Measurements from ENCODE around the gene KAT7.

Gene KAT7

GRCh38 chr17:49814781-49815529 is 26.5 kb downstream of the KAT7 start:
- no peak for DNase-seq

DNA sequence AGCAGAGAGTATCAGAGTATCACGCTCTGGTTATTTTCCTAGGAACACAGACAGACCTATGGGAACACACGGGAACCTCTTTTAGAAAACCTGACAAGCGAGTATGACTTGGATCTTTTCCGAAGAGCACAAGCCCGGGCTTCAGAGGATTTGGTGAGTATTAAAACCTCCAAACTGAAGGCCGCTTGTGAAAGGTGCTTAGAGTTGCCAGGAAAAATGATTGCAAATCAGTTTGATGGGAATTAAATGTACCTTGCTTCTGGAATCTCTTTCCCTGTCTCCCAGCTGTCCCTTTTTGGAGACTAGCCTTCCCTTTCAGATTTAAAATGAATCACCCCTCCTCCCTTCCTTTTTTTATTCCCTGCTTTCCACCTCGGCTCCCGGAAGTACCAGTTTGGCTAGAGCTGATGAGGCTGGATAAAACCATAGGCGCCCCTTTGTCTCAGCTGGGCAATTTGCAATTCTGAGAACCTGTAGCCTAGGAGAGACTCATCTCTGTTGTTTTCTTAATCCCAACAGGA is 27.3 kb downstream of the KAT7 start:
- DNase-seq, result no peak

DNA sequence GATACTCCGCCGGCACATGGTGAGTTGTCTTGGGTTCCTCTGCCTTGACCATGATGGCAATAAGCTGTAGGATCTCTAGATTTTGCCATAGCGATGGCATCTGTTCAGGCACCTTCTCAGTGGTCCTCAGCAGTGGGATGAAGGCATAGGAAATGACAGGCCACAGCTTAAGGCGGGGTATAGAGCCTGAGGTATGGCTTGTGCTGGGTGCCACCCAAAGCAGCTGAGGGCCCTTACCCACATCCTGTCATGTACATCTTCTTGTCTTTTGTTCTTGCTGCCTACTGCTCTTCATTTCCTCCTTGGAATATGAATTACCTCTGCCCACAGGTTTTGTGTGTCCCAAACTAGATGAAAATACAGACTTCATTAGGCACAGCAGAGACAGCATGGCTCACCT is 29.5 kb downstream of the KAT7 start:
- DNase-seq, result no peak

DNA sequence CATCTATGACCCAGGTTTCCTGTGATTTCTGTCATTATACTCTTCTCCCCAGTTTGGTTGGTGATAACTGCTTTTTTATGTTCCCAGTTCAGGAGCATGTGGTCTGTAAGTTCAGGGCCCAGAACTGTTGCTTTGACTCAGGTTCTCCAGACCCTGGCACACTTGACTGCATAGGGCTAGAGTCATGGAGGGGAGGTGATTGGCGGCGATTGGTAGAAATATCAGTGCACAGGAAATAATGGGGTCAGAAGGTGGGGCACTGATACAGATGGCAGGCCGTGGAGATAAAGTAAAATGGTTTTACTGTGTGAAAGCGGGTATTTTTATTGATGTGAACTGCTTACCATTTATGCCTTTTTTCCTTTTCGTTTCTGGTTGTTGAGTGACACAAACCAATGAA is 30.7 kb downstream of the KAT7 start:
- no peak for DNase-seq

DNA sequence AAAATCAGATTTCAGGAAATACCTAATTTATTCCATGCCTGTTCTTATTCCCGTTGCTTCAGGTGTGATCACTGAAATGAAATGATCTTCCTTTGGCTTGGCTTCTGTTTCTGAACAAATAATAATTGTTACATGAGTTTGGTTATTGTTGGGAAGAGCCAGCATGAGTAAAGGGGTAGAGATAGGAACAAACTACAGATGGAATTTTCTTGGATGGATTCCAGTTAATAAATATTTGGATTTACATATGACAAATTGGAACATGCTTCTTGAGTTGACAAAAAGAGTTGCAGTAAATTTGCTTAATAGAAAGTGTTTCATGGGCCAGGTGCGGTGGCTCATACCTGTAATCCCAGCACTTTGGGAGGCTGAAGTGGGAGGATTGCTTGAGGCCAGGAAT is 31.2 kb downstream of the KAT7 start:
- no peak for DNase-seq

- no peak for DNase-seq
These were observed 32.3 kb downstream of the KAT7 start for GRCh38 chr17:49820773-49821172.

DNA sequence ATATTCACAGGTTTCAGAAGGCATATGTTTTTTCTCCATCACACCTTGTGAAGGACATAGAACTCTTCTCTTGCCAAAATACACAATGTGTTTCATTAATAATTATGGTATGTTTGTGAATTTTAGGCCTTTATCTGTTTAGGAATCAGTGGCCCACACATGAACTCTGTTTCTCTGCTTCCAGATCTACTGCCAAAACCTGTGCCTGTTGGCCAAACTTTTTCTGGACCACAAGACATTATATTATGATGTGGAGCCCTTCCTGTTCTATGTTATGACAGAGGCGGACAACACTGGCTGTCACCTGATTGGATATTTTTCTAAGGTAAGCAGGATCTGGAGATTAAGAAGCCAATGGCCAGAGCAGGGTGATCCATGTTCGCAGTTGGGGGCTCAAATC is 33.0 kb downstream of the KAT7 start:
- no peak for DNase-seq

- DNase-seq, result no peak
These were observed 33.4 kb downstream of the KAT7 start for GRCh38 chr17:49821916-49822315.

DNA sequence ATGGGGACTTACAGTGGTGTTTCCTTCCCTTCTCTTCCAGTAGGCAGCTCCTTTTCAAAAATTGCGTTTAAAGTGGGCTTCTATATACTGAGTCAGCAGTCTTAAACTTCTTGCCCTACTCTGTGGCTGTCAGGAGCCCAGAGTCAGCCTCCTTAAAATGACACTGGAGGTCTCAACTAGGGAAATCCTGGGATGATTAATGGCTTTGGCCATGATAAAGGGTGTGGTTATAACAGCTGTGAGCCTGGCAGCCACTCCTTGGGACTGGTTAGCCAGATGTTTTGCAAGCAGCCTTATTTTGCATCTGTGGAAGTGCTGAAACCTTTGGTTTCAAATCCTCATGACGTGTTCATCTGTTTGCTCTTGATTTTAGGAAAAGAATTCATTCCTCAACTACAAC is 34.3 kb downstream of the KAT7 start:
- peak; percentile 40 to 52 for DNase-seq

DNA sequence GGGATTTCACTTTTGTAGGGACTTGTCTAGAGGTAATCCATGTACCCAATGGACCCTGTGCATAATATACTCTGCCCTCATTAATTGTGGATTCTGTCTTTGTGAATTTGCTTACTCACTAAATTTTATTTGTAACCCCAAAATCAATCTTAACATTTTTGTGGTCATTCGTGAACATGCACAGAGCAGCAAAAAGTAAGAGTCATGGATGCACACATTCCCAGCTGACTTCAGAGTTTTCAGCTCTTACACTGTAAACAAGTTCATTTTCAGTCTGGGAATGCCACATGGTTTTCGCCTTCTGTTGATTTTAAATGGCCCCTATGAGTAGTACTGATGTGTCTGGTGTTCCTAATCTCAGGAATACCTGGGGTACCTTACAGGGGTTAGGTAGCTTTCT is 35.1 kb downstream of the KAT7 start:
- DNase-seq, result no peak

DNA sequence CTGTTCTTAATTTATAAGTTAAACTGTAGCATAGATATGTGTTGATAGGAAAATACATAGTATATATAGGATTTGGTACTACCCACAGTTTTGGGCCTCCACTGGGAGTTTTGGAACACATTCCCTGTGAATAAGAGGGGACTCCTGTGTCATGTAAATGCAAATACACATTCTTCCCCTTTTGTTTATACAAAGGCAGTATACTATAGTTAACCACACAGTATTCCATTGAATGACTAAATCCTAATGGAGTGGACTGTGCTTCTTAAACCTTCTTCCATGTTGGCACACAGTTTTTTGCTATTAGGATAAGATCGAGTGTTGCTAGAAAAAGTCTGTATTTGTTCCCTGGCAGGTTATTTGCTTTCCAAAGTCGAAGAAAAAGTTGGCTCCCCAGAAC is 37.2 kb downstream of the KAT7 start:
- no peak for DNase-seq

- DNase-seq, result peak; percentile 61 to 66
These were observed 39.8 kb downstream of the KAT7 start for GRCh38 chr17:49828325-49828724.

DNA sequence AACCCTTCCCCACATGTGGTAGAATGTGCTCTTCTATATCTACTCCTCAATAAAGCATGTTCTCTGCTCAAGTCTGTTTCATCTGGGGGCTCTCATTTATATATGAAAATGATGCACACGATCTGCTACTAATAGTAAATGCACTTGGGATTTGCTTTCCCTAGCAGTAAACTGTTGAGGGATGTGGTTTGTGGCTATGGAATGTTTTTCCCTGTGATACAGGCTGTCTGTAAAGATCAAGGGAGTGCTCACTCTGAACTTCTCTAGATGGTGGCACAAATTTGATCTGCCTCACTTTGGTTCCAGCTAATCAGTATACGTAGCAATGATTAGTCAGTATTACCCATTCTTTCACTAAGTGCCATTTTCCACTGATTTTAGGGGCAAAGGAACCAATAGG is 40.5 kb downstream of the KAT7 start:
- no peak for DNase-seq

DNA sequence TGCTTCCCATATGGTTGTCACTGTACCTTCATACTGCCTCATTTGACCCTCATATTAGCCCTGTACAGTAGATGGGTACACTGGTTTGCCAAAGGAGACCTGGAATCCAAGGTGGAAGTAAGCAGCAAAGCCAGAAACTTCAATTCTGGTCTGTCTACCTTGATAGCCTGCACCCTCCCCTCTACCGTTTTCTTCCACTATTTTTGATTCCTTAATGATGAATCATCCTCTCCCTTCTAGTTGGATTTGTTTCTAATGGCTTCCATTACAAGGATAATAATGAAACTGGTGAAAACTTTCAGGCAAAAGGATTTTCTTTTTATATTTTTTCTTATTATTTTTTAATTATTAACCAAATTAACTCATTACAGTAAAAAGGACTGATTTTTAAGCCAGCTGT is 42.1 kb downstream of the KAT7 start:
- DNase-seq, result no peak

DNA sequence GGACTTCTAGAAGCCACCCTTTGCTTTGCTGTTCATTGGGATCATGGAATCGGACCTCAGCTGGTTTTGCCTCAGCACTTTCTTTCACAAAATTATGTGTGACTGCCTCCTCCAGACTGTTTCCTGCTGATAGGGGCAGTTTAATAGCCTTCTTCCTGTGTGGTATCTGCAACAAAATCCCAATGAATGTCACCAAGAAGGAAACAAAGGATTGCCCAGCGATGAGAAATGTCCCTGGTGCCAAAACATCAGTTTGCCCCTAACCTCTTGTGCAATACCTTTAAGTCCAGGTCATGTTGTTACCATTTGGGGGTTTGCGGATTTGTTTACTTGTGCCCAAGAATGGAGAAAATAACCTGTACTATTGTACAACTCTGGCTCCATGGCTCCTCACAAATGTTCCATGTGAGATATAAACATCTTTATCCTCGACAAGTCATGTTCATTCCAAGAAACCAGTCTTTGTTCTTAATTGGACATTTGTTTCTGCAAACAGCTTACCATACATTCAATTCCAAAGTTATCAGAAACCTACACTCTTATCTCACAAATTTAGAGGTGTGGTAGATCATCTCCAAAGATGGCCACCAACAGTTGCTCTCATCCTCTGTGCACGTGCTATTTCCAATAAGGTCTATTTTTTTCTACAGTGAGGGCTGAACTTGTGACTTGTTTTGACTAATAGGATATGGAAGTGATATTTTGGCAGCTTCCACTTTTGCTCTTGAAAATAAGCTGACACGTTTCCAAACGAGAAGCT is 44.5 kb downstream of the KAT7 start:
- DNase-seq, result peak; percentile 45 to 68

DNA sequence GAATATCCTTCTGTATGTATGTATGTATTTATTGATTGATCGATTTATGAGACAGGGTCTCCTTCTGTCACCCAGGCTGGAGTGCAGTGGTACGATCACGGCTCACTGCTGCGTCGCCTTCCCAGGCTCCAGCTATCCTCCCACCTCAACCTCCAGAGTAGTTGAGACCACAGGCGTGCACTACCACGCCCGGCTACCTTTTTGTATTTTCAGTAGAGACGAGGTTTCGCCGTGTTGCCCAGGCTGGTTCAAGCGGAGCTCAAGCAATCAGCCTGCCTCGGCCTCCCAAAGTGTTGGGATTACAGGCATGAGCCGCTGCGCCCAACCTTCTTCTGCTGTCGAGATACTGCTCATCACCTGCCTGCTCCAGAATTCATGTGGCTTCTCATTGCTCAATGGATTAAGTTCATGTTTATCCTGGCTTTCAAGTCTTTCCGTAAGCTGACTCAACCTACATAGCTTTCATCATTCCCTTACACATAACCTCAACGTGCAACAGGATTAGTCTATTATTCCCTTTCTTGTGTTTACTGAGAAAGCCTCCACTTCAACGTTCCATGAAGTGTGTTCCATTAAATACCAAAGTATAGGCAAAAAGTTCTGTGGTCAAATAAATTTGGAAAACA is 45.8 kb downstream of the KAT7 start:
- DNase-seq, result no peak

- DNase-seq, result no peak
These were observed 47.0 kb downstream of the KAT7 start for GRCh38 chr17:49835472-49835871.

DNA sequence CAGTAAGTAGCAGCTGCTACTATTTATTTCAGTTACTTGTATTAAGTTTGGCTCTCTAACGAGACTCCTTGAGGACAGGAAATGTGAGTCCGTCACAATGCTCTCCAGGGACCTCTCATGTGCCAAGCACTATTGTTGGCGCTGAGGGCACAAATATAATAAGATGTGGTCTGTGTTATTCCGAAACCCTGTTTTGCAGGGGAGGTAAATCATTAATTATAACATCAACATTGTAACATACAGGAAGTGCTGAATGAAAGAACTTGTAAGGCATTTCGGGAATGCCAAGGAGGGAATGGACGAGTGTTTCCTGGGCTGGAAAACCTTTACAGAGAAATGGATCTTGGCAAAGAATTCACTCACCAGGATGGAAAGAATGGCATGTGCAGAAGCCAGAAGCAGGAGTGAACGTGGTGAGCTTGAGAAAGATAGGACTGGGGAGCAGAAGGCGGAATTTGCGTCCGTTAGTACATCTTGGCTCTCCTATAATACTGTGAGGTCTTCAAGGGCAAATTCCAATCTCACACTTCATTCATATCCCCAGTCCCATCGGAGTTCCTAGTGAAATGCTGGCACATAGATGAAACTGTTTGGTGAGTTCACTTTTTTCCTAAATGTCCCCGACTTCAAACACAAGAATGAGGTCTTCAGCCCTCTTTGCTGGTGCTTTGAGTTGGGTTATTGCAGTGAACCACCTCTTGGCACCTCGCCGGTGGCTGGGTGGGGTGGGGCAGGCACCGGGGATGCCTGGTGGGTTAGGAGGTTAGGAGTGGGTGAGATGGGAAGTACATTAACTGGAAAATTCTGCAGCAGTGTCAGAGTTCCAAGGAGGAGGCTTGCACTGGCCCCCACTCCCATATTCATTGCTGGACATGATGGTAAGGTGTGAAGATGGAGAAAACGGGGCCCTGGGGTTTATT is 47.9 kb downstream of the KAT7 start:
- no peak for DNase-seq

DNA sequence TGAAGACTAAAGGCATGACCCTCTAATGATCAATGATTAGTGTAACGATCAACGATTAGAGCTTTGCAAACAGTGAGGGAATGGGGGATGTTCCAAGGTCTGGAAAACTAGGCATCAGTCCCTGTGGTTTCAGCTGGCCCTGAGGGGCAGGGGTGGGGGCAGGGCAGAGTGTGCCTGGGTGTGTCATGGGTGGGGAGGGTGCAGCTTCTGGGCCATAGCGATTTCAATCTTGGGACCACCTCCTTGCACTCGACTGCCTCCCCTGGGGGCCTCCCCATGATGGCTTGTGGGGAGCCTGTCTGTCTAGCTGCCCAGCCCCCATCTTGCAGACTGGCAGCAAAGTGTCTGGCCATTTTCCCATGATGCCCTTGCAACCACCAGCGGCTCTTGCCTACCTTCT is 51.0 kb downstream of the KAT7 start:
- DNase-seq, result no peak

DNA sequence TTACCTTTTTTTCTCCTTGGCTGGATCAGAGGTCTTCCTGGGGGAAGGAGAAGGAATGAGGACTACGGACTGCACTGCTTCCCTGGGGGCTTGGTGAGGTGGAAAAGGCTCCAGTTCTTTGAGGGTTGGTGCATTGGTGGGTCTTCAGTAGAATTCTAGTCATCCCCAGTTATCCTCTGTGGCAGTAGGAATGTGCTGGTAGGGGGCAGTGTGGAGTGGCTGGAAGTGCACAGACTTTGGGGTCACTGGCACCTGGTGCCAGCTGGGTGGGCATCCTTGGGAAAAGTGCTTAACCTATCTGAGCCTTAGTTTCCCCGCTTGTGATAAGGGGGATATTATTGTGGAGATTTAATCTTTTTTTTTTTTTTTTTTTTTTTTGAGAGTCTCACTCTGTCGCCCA is 53.1 kb downstream of the KAT7 start:
- DNase-seq, result no peak

DNA sequence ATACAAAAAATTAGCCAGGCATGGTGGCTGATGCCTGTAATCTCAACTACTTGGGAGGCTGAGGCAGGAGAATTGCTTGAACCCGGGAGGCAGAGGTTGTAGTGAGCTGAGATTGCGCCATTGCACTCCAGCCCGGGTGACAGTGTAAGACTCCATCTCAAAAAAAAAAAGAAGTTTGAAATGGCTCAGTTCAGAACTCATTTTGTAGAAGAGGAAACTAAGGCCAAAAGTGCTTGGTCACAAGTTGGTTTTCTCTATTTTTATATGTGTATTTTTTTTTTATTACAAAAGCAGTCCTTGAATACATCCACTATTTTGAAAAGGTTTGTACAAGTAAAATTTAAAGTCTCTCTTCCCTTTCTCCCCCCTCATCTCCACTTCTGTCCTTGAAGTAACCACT is 53.9 kb downstream of the KAT7 start:
- peak; percentile 44 to 64 for DNase-seq

DNA sequence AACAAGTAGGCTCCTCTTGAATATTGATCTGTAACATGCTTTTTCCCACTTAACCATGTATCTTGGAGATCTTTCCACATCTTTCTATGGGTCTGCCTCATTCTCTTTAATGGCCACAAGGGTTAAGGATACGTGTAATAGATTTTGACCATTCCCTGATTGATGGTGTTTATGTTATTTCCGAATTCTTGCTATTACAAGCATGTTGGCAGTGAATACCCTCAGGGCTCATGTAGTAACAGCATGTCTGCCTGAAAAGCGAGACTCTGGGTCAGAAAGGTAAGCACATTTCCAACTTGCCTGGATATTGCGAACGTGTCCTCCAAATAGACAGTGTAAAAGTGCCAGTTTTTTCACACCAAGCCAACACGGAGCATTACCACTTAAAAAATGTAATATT is 54.4 kb downstream of the KAT7 start:
- no peak for DNase-seq

Measured in inflammatory macrophage (primary cell).